NCI-H2171 treated with DMSO at 0.1 percent for 48 hours (cell line): ENCODE results near the gene OR2V1.
"Not testable (repeated sequence)": the region's sequence is repeated elsewhere in the genome, so short reads cannot be mapped to it uniquely, and the experiment has no call there.

Experiments used
- DNase-seq: peaks from one replicate; lab custom pipeline; 2025; lab: John Stamatoyannopoulos, UW

Gene OR2V1

GRCh38 chr5:181127907-181128626, 2.9 kb downstream of the OR2V1 start:
- DNase-seq, result no peak

GRCh38 chr5:181127456-181127855, 3.5 kb downstream of the OR2V1 start:
- no peak for DNase-seq

GRCh38 chr5:181126841-181127240, 4.1 kb downstream of the OR2V1 start:
- no peak for DNase-seq

GRCh38 chr5:181124526-181124925, 6.4 kb downstream of the OR2V1 start:
- DNase-seq, result no peak

- no peak for DNase-seq
Observed at GRCh38 chr5:181121675-181122561, 9.1 kb downstream of the OR2V1 start.

- no peak for DNase-seq
Observed at GRCh38 chr5:181120761-181121160, 10.2 kb downstream of the OR2V1 start.

GRCh38 chr5:181120306-181120705, 10.7 kb downstream of the OR2V1 start:
- DNase-seq, result no peak

GRCh38 chr5:181119105-181119504, 11.9 kb downstream of the OR2V1 start:
- no peak for DNase-seq

- DNase-seq, result no peak
Observed at GRCh38 chr5:181118369-181118768, 12.6 kb downstream of the OR2V1 start.

- no peak for DNase-seq
Observed at GRCh38 chr5:181114844-181115778, 15.9 kb downstream of the OR2V1 start.

- DNase-seq, result no peak
Observed at GRCh38 chr5:181114284-181114843, 16.6 kb downstream of the OR2V1 start.

GRCh38 chr5:181113572-181113971, 17.4 kb downstream of the OR2V1 start:
- not testable (repeated sequence) for DNase-seq

- peak; percentile 7 for DNase-seq
Observed at GRCh38 chr5:181112476-181112875, 18.5 kb downstream of the OR2V1 start.

- peak; percentile 32 for DNase-seq
Observed at GRCh38 chr5:181111010-181111409, 20.0 kb downstream of the OR2V1 start.

GRCh38 chr5:181109489-181110013, 21.4 kb downstream of the OR2V1 start:
- DNase-seq, result no peak

- no peak for DNase-seq
Observed at GRCh38 chr5:181108578-181109165, 22.3 kb downstream of the OR2V1 start.

- DNase-seq, result no peak
Observed at GRCh38 chr5:181107699-181108098, 23.3 kb downstream of the OR2V1 start.

- DNase-seq, result no peak
Observed at GRCh38 chr5:181105391-181106025, 25.5 kb downstream of the OR2V1 start.

- not testable (repeated sequence) for DNase-seq
Observed at GRCh38 chr5:181104606-181105390, 26.2 kb downstream of the OR2V1 start.

GRCh38 chr5:181104259-181104568, 26.8 kb downstream of the OR2V1 start:
- DNase-seq, result not testable (repeated sequence)
